Fibroblast of lung (primary cell): ENCODE measurements around the gene CFAP46. TPM values are rescaled to one million over a fixed set of nuclear protein-coding genes. Genes with fewer than 3 reads are reported as not detected.

Experiments
- DNase-seq, 2 donors: peaks; one replicate each; pipeline versions ENCODE4 v3.0.0 to v3.0.0-alpha.2; 2010; ENCODE audit warnings: low read depth in 2 of 2
- H2AFZ ChIP-seq: 2 replicates; pipeline ENCODE4 v1.5.1; 2012; ENCODE audit warnings: low read length, control low read depth, inconsistent platforms
- H3K27ac ChIP-seq: 2 replicates; pipeline ENCODE4 v1.5.1; 2011; ENCODE audit warnings: low read length, control low read depth; ENCODE audit not compliant: insufficient read depth
- H3K27me3 ChIP-seq: 2 replicates; pipeline ENCODE4 v1.5.1; 2011; ENCODE audit warnings: mild to moderate bottlenecking, low read length; ENCODE audit not compliant: control insufficient read depth, insufficient read depth
- H3K36me3 ChIP-seq: 2 replicates; pipeline ENCODE4 v1.5.1; 2011; ENCODE audit warnings: low read length; ENCODE audit not compliant: control insufficient read depth, insufficient read depth
- H3K4me1 ChIP-seq: 2 replicates; pipeline ENCODE4 v1.5.1; 2011; ENCODE audit warnings: low read length; ENCODE audit not compliant: control insufficient read depth, insufficient read depth; ENCODE audit errors: extremely low read depth
- H3K4me2 ChIP-seq: 2 replicates; pipeline ENCODE4 v1.5.1; 2011; ENCODE audit warnings: low read length, control low read depth; ENCODE audit not compliant: insufficient read depth; ENCODE audit errors: extremely low read depth
- H3K4me3 ChIP-seq, 4 experiments: fragments of 200-600 bp in 1 of 4; sonication (generic) in 1 of 4; replicated peaks in 1 of 4; 2 replicates each; pipeline ENCODE4 v1.5.1; 2011 to 2016; ENCODE audit warnings: low read length in 4 of 4, low read depth in 3 of 4, mild to moderate bottlenecking in 3 of 4, control low read depth in 2 of 4, inconsistent platforms in 1 of 4, mixed read lengths in 1 of 4; ENCODE audit not compliant: insufficient read depth in 1 of 4; ENCODE audit errors: control extremely low read depth in 1 of 4
- H3K79me2 ChIP-seq: 2 replicates; pipeline ENCODE4 v1.5.1; 2012; ENCODE audit warnings: mild to moderate bottlenecking, low read length, inconsistent platforms; ENCODE audit not compliant: control insufficient read depth, insufficient read depth
- H3K9ac ChIP-seq: 2 replicates; pipeline ENCODE4 v1.5.1; 2011; ENCODE audit warnings: mild to moderate bottlenecking, low read length, control low read depth; ENCODE audit not compliant: insufficient read depth
- H3K9me3 ChIP-seq: 2 replicates; pipeline ENCODE4 v1.5.1; 2012; ENCODE audit warnings: low read depth, low read length; ENCODE audit not compliant: control insufficient read depth, insufficient read depth
- H4K20me1 ChIP-seq: 2 replicates; pipeline ENCODE4 v1.5.1; 2011; ENCODE audit warnings: low read length; ENCODE audit not compliant: control insufficient read depth, insufficient read depth; ENCODE audit errors: extremely low read depth
- CTCF ChIP-seq, 2 donors: IDR thresholded peaks in 1 of 2; conservative IDR thresholded peaks in 1 of 2; 1 replicate in 1 of 2; 2 replicates in 1 of 2; pipeline ENCODE4 v1.5.1; 2011 to 2012; ENCODE audit warnings: low read length in 2 of 2, control low read depth in 1 of 2, inconsistent platforms in 1 of 2, low read depth in 1 of 2, mild to moderate bottlenecking in 1 of 2
- EZH2 ChIP-seq: IDR thresholded peaks from 2 replicates; pipeline ENCODE4 v1.5.1; 2012; ENCODE audit warnings: low read length, control low read depth, mild to moderate bottlenecking; ENCODE audit errors: missing control alignments
- polyA plus RNA-seq, 2 donors: library from polyadenylated mRNA; depleted of rRNA in 1 of 2; stranded (reverse) in 1 of 2; unstranded in 1 of 2; fragments of >200 nt; gene quantifications; 2 replicates each; pipeline ENCODE4 v1.2.1, GENCODE V29; 2011 to 2012; ENCODE audit warnings: missing spikeins in 1 of 2
- total RNA-seq: library from RNA; depleted of rRNA; stranded (reverse); fragments of >200 nt; gene quantifications from 2 replicates; pipeline ENCODE4 v1.2.1, GENCODE V29; 2014

Gene CFAP46
- total and polyA plus RNA-seq, 2 donors (not counting 1 experiment from before 2014, with no cell fraction given): 0.25 to 0.66 TPM

- no peaks in the 10 kb centered on the region for H3K27me3 ChIP-seq
- no peak overlapping the region for H3K27ac ChIP-seq
- H3K9ac ChIP-seq: no peak overlapping the region
- no peak overlapping the region for H2AFZ ChIP-seq
- H3K9me3 ChIP-seq: no peaks in the 10 kb centered on the region
- no peak overlapping the region for H3K4me2 ChIP-seq
- no peak overlapping the region for H3K4me3 ChIP-seq
- no peaks in the 10 kb centered on the region for H3K36me3 ChIP-seq
- no peaks in the 10 kb centered on the region for H3K79me2 ChIP-seq
- H4K20me1 ChIP-seq: no peaks in the 10 kb centered on the region
- no peak for TF ChIP-seq CTCF (conservative IDR thresholded peaks at IDR 0.05 in 1 of 2, IDR thresholded peaks at IDR 0.05 in 1 of 2; ENCODE audit: low read depth in 1 of 2, low read length in 2 of 2)
- no peak for TF ChIP-seq EZH2
- H3K4me1 ChIP-seq: no peaks in the 10 kb centered on the region
- DNase-seq: no peak
Measured at GRCh38 chr10:132856869-132857524, 85.4 kb downstream of the CFAP46 start.

GRCh38 chr10:132855889-132856288 is 86.5 kb downstream of the CFAP46 start:
- Histone ChIP-seq H3K36me3 (no peaks in the 10 kb centered on the region), H3K9ac (no peak overlapping the region), H3K4me1 (no peaks in the 10 kb centered on the region), H3K9me3 (no peaks in the 10 kb centered on the region), H3K4me3 (no peak overlapping the region), H3K79me2 (no peaks in the 10 kb centered on the region), H2AFZ (no peak overlapping the region), H3K4me2 (no peak overlapping the region), H3K27me3 (no peaks in the 10 kb centered on the region), H4K20me1 (no peaks in the 10 kb centered on the region), H3K27ac (no peak overlapping the region)
- DNase-seq: no peak
- TF ChIP-seq EZH2: no peak
- TF ChIP-seq CTCF (conservative IDR thresholded peaks at IDR 0.05 in 1 of 2, IDR thresholded peaks at IDR 0.05 in 1 of 2; ENCODE audit: low read depth in 1 of 2, low read length in 2 of 2): no peak

GRCh38 chr10:132851451-132851850 is 90.9 kb downstream of the CFAP46 start:
- Histone ChIP-seq H3K27ac (no peak overlapping the region), H3K79me2 (no peaks in the 10 kb centered on the region), H4K20me1 (no peaks in the 10 kb centered on the region), H3K9me3 (no peaks in the 10 kb centered on the region), H2AFZ (no peak overlapping the region), H3K9ac (no peak overlapping the region), H3K4me1 (no peaks in the 10 kb centered on the region), H3K27me3 (no peaks in the 10 kb centered on the region), H3K36me3 (no peaks in the 10 kb centered on the region), H3K4me2 (no peak overlapping the region), H3K4me3 (no peak overlapping the region)
- no peak for DNase-seq
- TF ChIP-seq EZH2 (no peak), CTCF (conservative IDR thresholded peaks at IDR 0.05 in 1 of 2, IDR thresholded peaks at IDR 0.05 in 1 of 2; ENCODE audit: low read depth in 1 of 2, low read length in 2 of 2) (no peak)
